SU-DHL-6 (cell line): ENCODE data around the gene TRRAP.

Source experiments
- EZH2phosphoT487 ChIP-seq: fragments of 200-600 bp; sonication (generic), shearing (Covaris generic); conservative IDR thresholded peaks from 2 replicates; pipeline ENCODE4 v1.6.1; 2018; ENCODE audit warnings: mild to moderate bottlenecking, antibody characterized with exemption, low read length, moderate library complexity, mixed read lengths
- TF ChIP-seq, protein P1 (sequence below): fragments of 200-600 bp; sonication (generic); IDR thresholded peaks from one replicate; pipeline ENCODE4 v1.5.1; 2017; ENCODE audit warnings: antibody characterized with exemption, mild to moderate bottlenecking, low read length, moderate library complexity; ENCODE audit not compliant: insufficient read depth, poor library complexity, severe bottlenecking

DNA sequence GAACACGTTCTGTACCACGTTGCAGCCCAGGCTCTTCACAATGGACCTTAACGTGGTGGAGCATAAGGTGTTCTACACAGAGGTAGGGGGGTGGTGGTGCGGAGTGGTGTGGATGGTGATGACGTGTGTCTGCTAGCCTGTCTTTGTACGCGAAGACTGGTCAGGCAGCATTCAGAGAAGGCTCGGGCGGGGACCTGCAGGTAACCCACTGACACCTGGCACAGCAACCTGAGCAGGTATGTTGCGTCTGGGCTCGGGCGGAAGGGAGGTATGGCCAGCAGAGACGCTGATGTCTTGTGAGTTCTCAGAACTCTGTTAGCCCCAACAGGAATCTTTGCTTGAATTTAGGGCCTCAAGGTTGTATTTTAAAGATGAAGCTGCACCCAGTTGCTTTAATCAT is 55.0 kb downstream of the TRRAP start:
- TF ChIP-seq, protein P1, sequence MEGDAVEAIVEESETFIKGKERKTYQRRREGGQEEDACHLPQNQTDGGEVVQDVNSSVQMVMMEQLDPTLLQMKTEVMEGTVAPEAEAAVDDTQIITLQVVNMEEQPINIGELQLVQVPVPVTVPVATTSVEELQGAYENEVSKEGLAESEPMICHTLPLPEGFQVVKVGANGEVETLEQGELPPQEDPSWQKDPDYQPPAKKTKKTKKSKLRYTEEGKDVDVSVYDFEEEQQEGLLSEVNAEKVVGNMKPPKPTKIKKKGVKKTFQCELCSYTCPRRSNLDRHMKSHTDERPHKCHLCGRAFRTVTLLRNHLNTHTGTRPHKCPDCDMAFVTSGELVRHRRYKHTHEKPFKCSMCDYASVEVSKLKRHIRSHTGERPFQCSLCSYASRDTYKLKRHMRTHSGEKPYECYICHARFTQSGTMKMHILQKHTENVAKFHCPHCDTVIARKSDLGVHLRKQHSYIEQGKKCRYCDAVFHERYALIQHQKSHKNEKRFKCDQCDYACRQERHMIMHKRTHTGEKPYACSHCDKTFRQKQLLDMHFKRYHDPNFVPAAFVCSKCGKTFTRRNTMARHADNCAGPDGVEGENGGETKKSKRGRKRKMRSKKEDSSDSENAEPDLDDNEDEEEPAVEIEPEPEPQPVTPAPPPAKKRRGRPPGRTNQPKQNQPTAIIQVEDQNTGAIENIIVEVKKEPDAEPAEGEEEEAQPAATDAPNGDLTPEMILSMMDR: no peak
- no peak for TF ChIP-seq EZH2phosphoT487
